OCI-M2 (cell line): ENCODE measurements around the gene SELENOO.

Experiments used
- DNase-seq: peaks from one replicate; lab custom pipeline; 2025; ENCODE audit not compliant: unreplicated experiment; lab: John Stamatoyannopoulos, UW

The SELENOO gene

GRCh38 chr22:50216055-50216683 lies 15.4 kb downstream of the SELENOO start:
- no peak for DNase-seq

GRCh38 chr22:50216684-50217520 lies 16.1 kb downstream of the SELENOO start:
- no peak for DNase-seq

- DNase-seq = no peak
Measured at GRCh38 chr22:50217543-50218152, 16.8 kb downstream of the SELENOO start.

GRCh38 chr22:50218153-50218995 lies 17.6 kb downstream of the SELENOO start:
- no peak for DNase-seq

GRCh38 chr22:50218996-50219727 lies 18.4 kb downstream of the SELENOO start:
- no peak for DNase-seq

GRCh38 chr22:50219800-50220602 lies 19.2 kb downstream of the SELENOO start:
- no peak for DNase-seq

GRCh38 chr22:50220603-50221409 lies 20.0 kb downstream of the SELENOO start:
- DNase-seq = no peak

- DNase-seq = no peak
Measured at GRCh38 chr22:50221410-50222300, 20.8 kb downstream of the SELENOO start.

- DNase-seq = no peak
Measured at GRCh38 chr22:50222508-50222907, 21.7 kb downstream of the SELENOO start.

GRCh38 chr22:50224071-50224470 lies 23.3 kb downstream of the SELENOO start:
- DNase-seq = no peak

- DNase-seq = no peak
Measured at GRCh38 chr22:50225200-50225969, 24.6 kb downstream of the SELENOO start.

- DNase-seq = no peak
Measured at GRCh38 chr22:50226063-50226874, 25.5 kb downstream of the SELENOO start.

- DNase-seq = no peak
Measured at GRCh38 chr22:50226875-50227165, 26.0 kb downstream of the SELENOO start.

- no peak for DNase-seq
Measured at GRCh38 chr22:50227579-50228215, 26.9 kb downstream of the SELENOO start.

- no peak for DNase-seq
Measured at GRCh38 chr22:50228366-50228765, 27.6 kb downstream of the SELENOO start.

GRCh38 chr22:50229370-50229769 lies 28.6 kb downstream of the SELENOO start:
- no peak for DNase-seq
